Vagina (tissue), 2 donors: ENCODE data around the gene TENT5C. TPM values are rescaled to one million over a fixed set of nuclear protein-coding genes. Genes with fewer than 3 reads are reported as not detected.

Experiments
- DNase-seq, 2 donors: peaks; one replicate each; pipeline ENCODE4 v3.0.0-alpha.2; 2017; ENCODE audit errors: extremely low spot score in 2 of 2
- H3K27ac ChIP-seq: fragments of 200-600 bp; sonication (generic); one replicate; pipeline ENCODE4 v1.5.1; 2019
- H3K27me3 ChIP-seq: fragments of 200-600 bp; sonication (generic); one replicate; pipeline ENCODE4 v1.5.1; 2019
- H3K36me3 ChIP-seq, 2 donors: fragments of 200-600 bp; sonication (generic); one replicate each; pipeline ENCODE4 v1.5.1; 2017 to 2019
- H3K4me1 ChIP-seq: fragments of 200-600 bp; sonication (generic); one replicate; pipeline ENCODE4 v1.5.1; 2019
- H3K4me3 ChIP-seq, 2 donors: fragments of 200-600 bp; sonication (generic); 1 replicate in 1 of 2; 2 replicates in 1 of 2; pipeline ENCODE4 v1.5.1; 2016 to 2019
- H3K9me3 ChIP-seq: fragments of 200-600 bp; sonication (generic); one replicate; pipeline ENCODE4 v1.5.1; 2019
- CTCF ChIP-seq, 3 experiments: fragments of 450-650 bp in 2 of 3; fragments of 200-600 bp in 1 of 3; sonication (generic) in 1 of 3; IDR thresholded peaks; one replicate each; pipeline ENCODE4 v1.5.1; 2017 to 2019; ENCODE audit warnings: antibody characterized with exemption in 3 of 3, mild to moderate bottlenecking in 2 of 3, moderate library complexity in 2 of 3
- POLR2A ChIP-seq, 2 donors: fragments of 450-650 bp; IDR thresholded peaks; one replicate each; pipeline ENCODE4 v1.6.1; 2017; ENCODE audit warnings: antibody characterized with exemption in 2 of 2, mild to moderate bottlenecking in 2 of 2, moderate library complexity in 2 of 2
- POLR2AphosphoS5 ChIP-seq, 2 donors: sonication (generic); formaldehyde crosslinking; IDR thresholded peaks; one replicate each; pipeline ENCODE4 v1.9.0; 2017; ENCODE audit warnings: antibody characterized with exemption in 2 of 2, mild to moderate bottlenecking in 2 of 2, low read depth in 1 of 2; ENCODE audit not compliant: insufficient read depth in 1 of 2
- intact Hi-C: fragments of 100-400 bp; cut with DNase I; formaldehyde crosslinking; loops from one replicate; pipeline ENCODE4 v1.15.1; 2023
- total RNA-seq: library from RNA; depleted of rRNA; stranded (reverse); fragments of >200 nt; gene quantifications from one replicate; pipeline ENCODE4 v1.2.3, GENCODE V29; 2016

Gene TENT5C
- total RNA-seq, 1 donor from 2014 or later, result 4.2 TPM

DNA sequence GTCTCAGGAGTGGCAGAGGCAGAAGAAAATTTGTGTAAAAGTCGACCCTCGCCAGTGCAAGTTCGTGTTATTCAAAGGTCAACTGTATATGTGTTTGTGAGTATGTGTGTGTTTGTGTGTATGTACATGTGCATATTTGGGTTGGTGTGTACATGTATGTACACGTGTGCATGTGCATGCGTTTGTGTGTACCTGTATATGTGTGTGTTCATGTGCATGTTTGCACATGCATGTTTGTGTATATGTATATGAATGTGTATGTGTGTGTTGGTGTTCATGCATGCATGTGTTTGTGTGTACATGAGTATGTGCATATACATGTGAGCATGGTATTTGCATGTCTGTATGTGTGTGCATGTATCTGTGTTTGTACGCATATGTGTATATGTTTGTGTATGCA, 21.7 kb upstream of the TENT5C start:
- Histone ChIP-seq H3K9me3 (no peaks in the 10 kb centered on the region), H3K36me3 (no peaks in the 10 kb centered on the region), H3K4me1 (no peaks in the 10 kb centered on the region), H3K4me3 (no peak overlapping the region), H3K27ac (no peak overlapping the region), H3K27me3 (no peaks in the 10 kb centered on the region)
- no peak for DNase-seq
- intact Hi-C loops, result no loop called here
- TF ChIP-seq POLR2AphosphoS5 (IDR thresholded peaks at IDR 0.05; ENCODE audit: insufficient read depth in 1 of 2, low read depth in 1 of 2), result no peak

DNA sequence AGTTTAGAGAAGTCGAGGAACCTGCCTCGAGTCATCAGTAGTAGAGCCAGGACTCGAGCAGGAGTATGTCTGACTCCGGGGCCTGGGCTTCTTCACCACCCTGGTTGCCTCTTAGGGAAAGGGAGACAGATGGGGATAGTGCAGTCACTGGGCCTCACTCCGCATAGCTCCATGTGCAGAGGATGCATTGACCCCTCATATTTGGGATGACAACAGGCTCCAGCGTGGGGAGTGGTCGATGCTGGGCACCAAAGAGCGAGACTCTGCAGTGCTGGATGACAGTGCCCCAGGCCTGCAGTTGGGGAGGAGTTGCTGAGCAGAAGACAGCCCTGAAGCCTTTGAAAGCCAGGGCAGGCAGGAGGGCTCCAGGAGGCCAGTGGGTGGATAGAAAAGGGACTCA, 20.8 kb upstream of the TENT5C start:
- DNase-seq, result no peak

GRCh38 chr1:117586337-117586736, 19.5 kb upstream of the TENT5C start:
- Histone ChIP-seq H3K27ac (no peak overlapping the region), H3K27me3 (no peaks in the 10 kb centered on the region), H3K4me1 (peaks cover 5% of the 10 kb centered on the region), H3K4me3 (no peak overlapping the region), H3K9me3 (no peaks in the 10 kb centered on the region), H3K36me3 (no peaks in the 10 kb centered on the region)
- DNase-seq, result no peak
- intact Hi-C loops, result no loop called here
- TF ChIP-seq POLR2AphosphoS5 (IDR thresholded peaks at IDR 0.05; ENCODE audit: insufficient read depth in 1 of 2, low read depth in 1 of 2) (no peak), POLR2A (IDR thresholded peaks at IDR 0.05) (no peak), CTCF (IDR thresholded peaks at IDR 0.05) (no peak)

More for the DNA sequence above, 20.8 kb upstream of the TENT5C start:
- no peaks in the 10 kb centered on the region for H3K36me3 ChIP-seq
- H3K27ac ChIP-seq, result no peak overlapping the region
- no peaks in the 10 kb centered on the region for H3K27me3 ChIP-seq
- H3K4me1 ChIP-seq, result no peaks in the 10 kb centered on the region
- H3K9me3 ChIP-seq, result no peaks in the 10 kb centered on the region
- intact Hi-C loops, result no loop called here
- no peak for TF ChIP-seq POLR2A (IDR thresholded peaks at IDR 0.05)
- no peak for TF ChIP-seq CTCF (IDR thresholded peaks at IDR 0.05)
- no peak for TF ChIP-seq POLR2AphosphoS5 (IDR thresholded peaks at IDR 0.05; ENCODE audit: insufficient read depth in 1 of 2, low read depth in 1 of 2)
- H3K4me3 ChIP-seq, result no peak overlapping the region

- TF ChIP-seq POLR2A (IDR thresholded peaks at IDR 0.05), result no peak
- no peak for TF ChIP-seq POLR2AphosphoS5 (IDR thresholded peaks at IDR 0.05; ENCODE audit: insufficient read depth in 1 of 2, low read depth in 1 of 2)
- no peak for TF ChIP-seq CTCF (IDR thresholded peaks at IDR 0.05)
- intact Hi-C loops, result no loop called here
- Histone ChIP-seq H3K36me3 (no peaks in the 10 kb centered on the region), H3K4me3 (no peak overlapping the region), H3K9me3 (no peaks in the 10 kb centered on the region), H3K27ac (no peak overlapping the region), H3K27me3 (no peaks in the 10 kb centered on the region), H3K4me1 (peaks cover 5% of the 10 kb centered on the region)
- no peak for DNase-seq
Observed at GRCh38 chr1:117586747-117587498, 18.9 kb upstream of the TENT5C start.

DNA sequence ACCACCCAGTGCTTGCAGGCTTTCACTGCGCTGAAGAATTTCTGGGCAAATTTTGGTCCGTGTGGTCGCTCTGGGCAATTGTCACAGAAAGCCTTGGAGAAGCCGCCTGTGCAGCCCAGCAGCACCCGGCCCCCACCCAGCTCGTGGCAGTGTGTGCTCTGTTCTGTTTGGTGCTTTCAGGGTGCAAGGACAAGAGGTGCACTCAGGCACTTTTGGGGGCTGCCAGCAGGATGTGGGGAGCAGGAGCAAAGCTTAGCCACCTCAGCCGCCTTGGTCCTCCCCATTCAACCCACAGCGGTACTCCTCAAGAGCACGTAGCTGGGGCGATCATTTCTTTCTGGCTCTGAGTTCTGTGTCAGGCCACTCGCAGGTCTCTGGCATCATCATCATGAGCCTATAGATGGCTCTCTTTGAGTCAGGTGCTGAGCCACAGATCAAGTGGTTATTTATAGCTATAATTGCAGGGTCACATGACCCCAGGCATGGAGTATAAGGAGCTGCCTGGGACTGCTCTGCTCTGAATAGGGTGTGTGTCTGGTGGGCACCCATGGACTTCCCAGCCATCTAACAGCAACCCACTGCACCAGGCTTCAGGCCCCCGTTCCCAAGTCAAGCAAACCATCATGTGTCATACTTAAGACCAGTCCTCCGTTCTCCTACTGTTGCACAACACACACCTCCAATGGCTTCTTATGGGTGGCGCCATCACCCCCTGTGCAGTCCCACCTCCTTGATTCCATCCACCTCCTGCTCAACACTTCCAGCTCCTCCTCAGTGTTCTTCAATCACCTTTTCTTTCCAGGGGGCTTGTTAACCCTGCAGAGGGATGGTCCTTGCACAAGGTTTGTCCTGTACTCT, 18.1 kb upstream of the TENT5C start:
- Histone ChIP-seq H3K27ac (no peak overlapping the region), H3K27me3 (no peaks in the 10 kb centered on the region), H3K36me3 (no peaks in the 10 kb centered on the region), H3K4me1 (peaks cover 5% of the 10 kb centered on the region), H3K4me3 (no peak overlapping the region), H3K9me3 (no peaks in the 10 kb centered on the region)
- TF ChIP-seq POLR2A (IDR thresholded peaks at IDR 0.05) (no peak), POLR2AphosphoS5 (IDR thresholded peaks at IDR 0.05; ENCODE audit: insufficient read depth in 1 of 2, low read depth in 1 of 2) (no peak), CTCF (IDR thresholded peaks at IDR 0.05) (no peak)
- no peak for DNase-seq
- intact Hi-C loops, result no loop called here
